Neural cell (in vitro differentiated cells): Measurements from ENCODE around the gene WNT3A. TPM values are rescaled to one million over a fixed set of nuclear protein-coding genes. Genes with fewer than 3 reads are reported as not detected.

ENCODE experiments used
- H2AFZ ChIP-seq: fragments of 200-600, 300-800 bp; sonication (generic), shearing (Covaris generic); 2 replicates; pipeline ENCODE4 v1.6.0; 2014; ENCODE audit warnings: low read depth, mild to moderate bottlenecking, antibody characterized with exemption, low read length, moderate library complexity
- H3F3A ChIP-seq: fragments of 200-600 bp; shearing (Covaris generic); 2 replicates; pipeline ENCODE4 v1.6.1; 2016; ENCODE audit warnings: mild to moderate bottlenecking, moderate library complexity, mixed read lengths, antibody characterized with exemption, low read length; ENCODE audit not compliant: insufficient read depth, poor library complexity, severe bottlenecking
- H3K27ac ChIP-seq: fragments of 200-600, 300-800 bp; sonication (generic), shearing (Covaris generic); 2 replicates; pipeline ENCODE4 v1.5.1; 2014; ENCODE audit warnings: mild to moderate bottlenecking, low read length, moderate library complexity
- H3K27me3 ChIP-seq: fragments of 300-800, 200-600 bp; sonication (generic), shearing (Covaris generic); 2 replicates; pipeline ENCODE4 v1.6.0; 2014; ENCODE audit warnings: mild to moderate bottlenecking, low read depth, low read length, moderate library complexity; ENCODE audit not compliant: insufficient read depth
- H3K36me3 ChIP-seq: fragments of 300-800, 200-600 bp; sonication (generic), shearing (Covaris generic); 2 replicates; pipeline ENCODE4 v1.5.1; 2014; ENCODE audit warnings: mild to moderate bottlenecking, antibody characterized with exemption, low read length, moderate library complexity; ENCODE audit not compliant: insufficient read depth
- H3K4me2 ChIP-seq: fragments of 300-800, 200-600 bp; sonication (generic), shearing (Covaris generic); 2 replicates; pipeline ENCODE4 v1.6.0; 2014; ENCODE audit warnings: mild to moderate bottlenecking, low read length
- H3K4me3 ChIP-seq: fragments of 300-800, 200-600 bp; sonication (generic), shearing (Covaris generic); 2 replicates; pipeline ENCODE4 v1.5.1; 2014; ENCODE audit warnings: mild to moderate bottlenecking, low read length, moderate library complexity
- H3K79me2 ChIP-seq: fragments of 200-600 bp; shearing (Covaris generic); replicated peaks from 2 replicates; pipeline ENCODE4 v1.6.0; 2014; ENCODE audit warnings: mild to moderate bottlenecking, low read length, moderate library complexity; ENCODE audit not compliant: insufficient read depth
- H3K9ac ChIP-seq: fragments of 300-800, 200-600 bp; sonication (generic), shearing (Covaris generic); 2 replicates; pipeline ENCODE4 v1.6.1; 2016; ENCODE audit warnings: mild to moderate bottlenecking, low read length, mixed read lengths
- H3K9me2 ChIP-seq: fragments of 200-600 bp; shearing (Covaris generic); 2 replicates; pipeline ENCODE4 v1.6.1; 2016; ENCODE audit warnings: mild to moderate bottlenecking, low read length, mixed read lengths; ENCODE audit not compliant: insufficient read depth
- H3K9me3 ChIP-seq: fragments of 200-600, 300-800 bp; sonication (generic), shearing (Covaris generic); 2 replicates; pipeline ENCODE4 v1.6.1; 2016; ENCODE audit warnings: mild to moderate bottlenecking, mixed run types, low read length, moderate library complexity, mixed read lengths
- H4K20me1 ChIP-seq: fragments of 200-600 bp; shearing (Covaris generic); 2 replicates; pipeline ENCODE4 v1.6.1; 2016; ENCODE audit warnings: mild to moderate bottlenecking, mixed run types; ENCODE audit not compliant: insufficient read depth
- CTCF ChIP-seq: fragments of 450-650 bp; IDR thresholded peaks from 2 replicates; pipeline ENCODE4 v1.5.1; 2014; ENCODE audit warnings: antibody characterized with exemption, mild to moderate bottlenecking, moderate library complexity; ENCODE audit not compliant: poor library complexity, severe bottlenecking
- EP300 ChIP-seq: fragments of 450-650 bp; conservative IDR thresholded peaks from 2 replicates; pipeline ENCODE4 v1.6.1; 2014; ENCODE audit warnings: antibody characterized with exemption, mild to moderate bottlenecking, moderate library complexity; ENCODE audit not compliant: poor library complexity, severe bottlenecking
- EZH2 ChIP-seq: fragments of 200-600, 300-800 bp; shearing (Covaris generic), sonication (generic); IDR thresholded peaks from 2 replicates; pipeline ENCODE4 v1.6.1; 2014; ENCODE audit warnings: antibody characterized with exemption, low read length, borderline replicate concordance, mild to moderate bottlenecking; ENCODE audit not compliant: insufficient read depth, poor library complexity, severe bottlenecking
- MXI1 ChIP-seq: fragments of 450-650 bp; conservative IDR thresholded peaks from 2 replicates; pipeline ENCODE4 v1.6.1; 2014; ENCODE audit warnings: antibody characterized with exemption, mild to moderate bottlenecking; ENCODE audit not compliant: poor library complexity, severe bottlenecking
- POLR2AphosphoS5 ChIP-seq: IDR thresholded peaks from 2 replicates; pipeline ENCODE4 v1.6.1; 2012
- RAD21 ChIP-seq: fragments of 450-650 bp; conservative IDR thresholded peaks from 2 replicates; pipeline ENCODE4 v1.6.1; 2014; ENCODE audit warnings: antibody characterized with exemption, mild to moderate bottlenecking, moderate library complexity
- REST ChIP-seq: IDR thresholded peaks from 2 replicates; pipeline ENCODE4 v1.6.1; 2012; ENCODE audit warnings: borderline replicate concordance
- SMC3 ChIP-seq: fragments of 450-650 bp; conservative IDR thresholded peaks from 2 replicates; pipeline ENCODE4 v1.6.1; 2014; ENCODE audit warnings: antibody characterized with exemption, mild to moderate bottlenecking, moderate library complexity; ENCODE audit not compliant: poor library complexity
- TAF1 ChIP-seq: IDR thresholded peaks from 2 replicates; pipeline ENCODE4 v1.6.1; 2012; ENCODE audit warnings: low read depth
- polyA plus RNA-seq: library from polyadenylated mRNA; depleted of rRNA; stranded (reverse); fragments of >200 nt; gene quantifications from 2 replicates; pipeline ENCODE4 v1.2.3, GENCODE V29; 2014

WNT3A gene
- polyA plus RNA-seq, 1 donor from 2014 or later: 0.14 TPM

GRCh38 chr1:228029281-228029680, 22.5 kb downstream of the WNT3A start:
- Histone ChIP-seq H3K9me2 (no peaks in the 10 kb centered on the region), H3F3A (no peaks in the 10 kb centered on the region), H3K27me3 (no peaks in the 10 kb centered on the region), H4K20me1 (no peaks in the 10 kb centered on the region), H3K79me2 (no peaks in the 10 kb centered on the region), H3K36me3 (no peaks in the 10 kb centered on the region), H3K27ac (no peak overlapping the region), H2AFZ (no peak overlapping the region), H3K9ac (no peak overlapping the region), H3K4me2 (no peak overlapping the region), H3K9me3 (no peaks in the 10 kb centered on the region), H3K4me3 (no peak overlapping the region)
- TF ChIP-seq EP300: no peak
- no peak for TF ChIP-seq TAF1
- no peak for TF ChIP-seq EZH2
- TF ChIP-seq MXI1: no peak
- TF ChIP-seq REST: no peak
- TF ChIP-seq RAD21: no peak
- TF ChIP-seq SMC3: no peak
- no peak for TF ChIP-seq CTCF
- no peak for TF ChIP-seq POLR2AphosphoS5

- Histone ChIP-seq H3K9me2 (no peaks in the 10 kb centered on the region), H3K79me2 (no peaks in the 10 kb centered on the region), H3K9me3 (no peaks in the 10 kb centered on the region), H3K27ac (no peak overlapping the region), H3K4me3 (no peak overlapping the region), H2AFZ (no peak overlapping the region), H4K20me1 (no peaks in the 10 kb centered on the region), H3K36me3 (no peaks in the 10 kb centered on the region), H3K4me2 (no peak overlapping the region), H3K27me3 (no peaks in the 10 kb centered on the region), H3F3A (no peaks in the 10 kb centered on the region), H3K9ac (no peak overlapping the region)
- no peak for TF ChIP-seq TAF1
- no peak for TF ChIP-seq SMC3
- no peak for TF ChIP-seq RAD21
- TF ChIP-seq MXI1: no peak
- no peak for TF ChIP-seq EP300
- TF ChIP-seq EZH2: no peak
- no peak for TF ChIP-seq REST
- TF ChIP-seq CTCF: no peak
- no peak for TF ChIP-seq POLR2AphosphoS5
These were observed 23.8 kb downstream of the WNT3A start for GRCh38 chr1:228030451-228031201.
